Osteocyte (in vitro differentiated cells): ENCODE data around the gene KRT4. TPM values are rescaled to one million over a fixed set of nuclear protein-coding genes. Genes with fewer than 3 reads are reported as not detected.

Experiments
- DNase-seq: peaks from one replicate; pipeline ENCODE4 v3.0.0; 2021; ENCODE audit warnings: mixed read lengths; ENCODE audit not compliant: unreplicated experiment; ENCODE audit errors: extremely low spot score
- H3K27ac Mint-ChIP-seq: one replicate; pipeline ENCODE4 v1.8.0; 2021; ENCODE audit warnings: mild to moderate bottlenecking, mixed read lengths; ENCODE audit not compliant: unreplicated experiment
- H3K27me3 Mint-ChIP-seq: one replicate; pipeline ENCODE4 v1.8.0; 2021; ENCODE audit warnings: mixed read lengths; ENCODE audit not compliant: unreplicated experiment
- H3K36me3 Mint-ChIP-seq: one replicate; pipeline ENCODE4 v1.8.0; 2021; ENCODE audit warnings: mixed read lengths; ENCODE audit not compliant: unreplicated experiment
- H3K4me1 Mint-ChIP-seq: one replicate; pipeline ENCODE4 v1.8.0; 2021; ENCODE audit warnings: mixed read lengths; ENCODE audit not compliant: unreplicated experiment
- H3K4me3 Mint-ChIP-seq: one replicate; pipeline ENCODE4 v1.8.0; 2021; ENCODE audit warnings: mild to moderate bottlenecking, moderate library complexity, mixed read lengths; ENCODE audit not compliant: unreplicated experiment
- H3K9me3 Mint-ChIP-seq: one replicate; pipeline ENCODE4 v1.8.0; 2021; ENCODE audit warnings: mixed read lengths; ENCODE audit not compliant: unreplicated experiment
- total RNA-seq: library from RNA; stranded (reverse); gene quantifications from 2 replicates; pipeline ENCODE4 v1.2.1, GENCODE V29; 2021
- TF ChIP-seq, protein P1 (sequence below): fragments of 200-600 bp; sonication (generic); IDR thresholded peaks from 2 replicates; pipeline ENCODE4 v1.5.0; 2021; ENCODE audit warnings: antibody characterized with exemption, mild to moderate bottlenecking, moderate library complexity

KRT4 gene
- total RNA-seq, 1 donor from 2014 or later, result not detected

- Mint-ChIP-seq H3K9me3 (no peaks in the 10 kb centered on the region), H3K4me3 (no peak overlapping the region), H3K36me3 (no peaks in the 10 kb centered on the region), H3K27me3 (no peaks in the 10 kb centered on the region), H3K4me1 (peaks cover 17% of the 10 kb centered on the region), H3K27ac (no peak overlapping the region)
- TF ChIP-seq, protein P1, sequence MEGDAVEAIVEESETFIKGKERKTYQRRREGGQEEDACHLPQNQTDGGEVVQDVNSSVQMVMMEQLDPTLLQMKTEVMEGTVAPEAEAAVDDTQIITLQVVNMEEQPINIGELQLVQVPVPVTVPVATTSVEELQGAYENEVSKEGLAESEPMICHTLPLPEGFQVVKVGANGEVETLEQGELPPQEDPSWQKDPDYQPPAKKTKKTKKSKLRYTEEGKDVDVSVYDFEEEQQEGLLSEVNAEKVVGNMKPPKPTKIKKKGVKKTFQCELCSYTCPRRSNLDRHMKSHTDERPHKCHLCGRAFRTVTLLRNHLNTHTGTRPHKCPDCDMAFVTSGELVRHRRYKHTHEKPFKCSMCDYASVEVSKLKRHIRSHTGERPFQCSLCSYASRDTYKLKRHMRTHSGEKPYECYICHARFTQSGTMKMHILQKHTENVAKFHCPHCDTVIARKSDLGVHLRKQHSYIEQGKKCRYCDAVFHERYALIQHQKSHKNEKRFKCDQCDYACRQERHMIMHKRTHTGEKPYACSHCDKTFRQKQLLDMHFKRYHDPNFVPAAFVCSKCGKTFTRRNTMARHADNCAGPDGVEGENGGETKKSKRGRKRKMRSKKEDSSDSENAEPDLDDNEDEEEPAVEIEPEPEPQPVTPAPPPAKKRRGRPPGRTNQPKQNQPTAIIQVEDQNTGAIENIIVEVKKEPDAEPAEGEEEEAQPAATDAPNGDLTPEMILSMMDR, result no peak
- DNase-seq, result no peak
Observed at GRCh38 chr12:52838609-52839435, 24.9 kb upstream of the KRT4 start.

GRCh38 chr12:52837781-52838608 lies 24.1 kb upstream of the KRT4 start:
- no peaks in the 10 kb centered on the region for H3K36me3 Mint-ChIP-seq
- H3K27ac Mint-ChIP-seq, result no peak overlapping the region
- no peaks in the 10 kb centered on the region for H3K27me3 Mint-ChIP-seq
- TF ChIP-seq, protein P1, result no peak
- H3K4me1 Mint-ChIP-seq, result peaks cover 17% of the 10 kb centered on the region
- H3K4me3 Mint-ChIP-seq, result no peak overlapping the region
- DNase-seq, result no peak
- no peaks in the 10 kb centered on the region for H3K9me3 Mint-ChIP-seq

DNA sequence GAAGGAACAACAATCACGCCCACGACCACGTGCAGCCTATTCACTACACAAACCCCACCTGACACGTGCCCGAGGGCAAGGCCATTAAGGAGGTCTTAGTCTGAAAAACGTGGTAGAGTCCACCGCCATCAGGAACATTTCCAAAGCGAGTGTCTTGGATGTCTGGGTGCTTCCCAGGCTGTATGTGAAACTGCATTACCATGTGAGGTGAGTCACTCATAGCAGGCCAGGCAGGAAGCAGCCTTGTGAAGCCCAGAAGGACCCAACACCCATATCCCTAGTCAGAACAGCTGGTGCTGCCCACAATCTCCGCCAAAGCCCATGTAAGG lies 23.5 kb upstream of the KRT4 start:
- TF ChIP-seq, protein P1, result no peak
- Mint-ChIP-seq H3K4me1 (peaks cover 17% of the 10 kb centered on the region), H3K9me3 (no peaks in the 10 kb centered on the region), H3K27ac (no peak overlapping the region), H3K4me3 (no peak overlapping the region), H3K27me3 (no peaks in the 10 kb centered on the region), H3K36me3 (no peaks in the 10 kb centered on the region)
- no peak for DNase-seq

- Mint-ChIP-seq H3K27me3 (no peaks in the 10 kb centered on the region), H3K9me3 (no peaks in the 10 kb centered on the region), H3K27ac (no peak overlapping the region), H3K36me3 (no peaks in the 10 kb centered on the region), H3K4me1 (peaks cover 17% of the 10 kb centered on the region), H3K4me3 (no peak overlapping the region)
- TF ChIP-seq, protein P1, result no peak
- no peak for DNase-seq
Observed at GRCh38 chr12:52836491-52837412, 22.8 kb upstream of the KRT4 start.
